HEK293 (cell line): ENCODE results near the gene ZBTB24.
"Not testable (repeated sequence)": the region's sequence is repeated elsewhere in the genome, so short reads cannot be mapped to it uniquely, and the experiment has no call there.

Experiments used
- CTCF ChIA-PET: fragments of 350-600 bp; formaldehyde crosslinking; extraction: SDS; loops from one replicate; lab custom pipeline; 2021; ENCODE audit warnings: antibody characterized with exemption; lab: Yijun Ruan, JAX
- POLR2A ChIA-PET: fragments of 300-600 bp; formaldehyde crosslinking; extraction: SDS; loops from one replicate; lab custom pipeline; 2020; ENCODE audit warnings: antibody characterized with exemption, inconsistent platforms; lab: Yijun Ruan, JAX
- H3K27ac ChIP-seq: fragments of 200-500 bp; sonication (Bioruptor generic); 2 replicates; pipeline ENCODE4 v1.5.1; 2014; ENCODE audit warnings: low read depth, low read length, control low read depth, inconsistent platforms; ENCODE audit errors: extremely low read depth
- H3K36me3 ChIP-seq, 2 experiments: fragments of 200-500 bp in 1 of 2; sonication (Bioruptor generic) in 1 of 2; 1 replicate in 1 of 2; 2 replicates in 1 of 2; pipeline ENCODE4 v1.5.1; 2014 to 2017; ENCODE audit warnings: inconsistent platforms in 2 of 2, low read length in 2 of 2; ENCODE audit not compliant: control insufficient read depth in 2 of 2, insufficient read depth in 1 of 2
- H3K4me1 ChIP-seq: fragments of 200-500 bp; sonication (Bioruptor generic); 2 replicates; pipeline ENCODE4 v1.5.1; 2014; ENCODE audit warnings: mild to moderate bottlenecking, low read length, inconsistent platforms; ENCODE audit not compliant: control insufficient read depth, insufficient read depth
- H3K4me3 ChIP-seq: 2 replicates; pipeline ENCODE4 v1.5.1; 2011; ENCODE audit warnings: low read depth, mild to moderate bottlenecking, control low read depth, low read length, moderate library complexity
- H3K9me3 ChIP-seq: fragments of 200-500 bp; sonication (Bioruptor generic); 2 replicates; pipeline ENCODE4 v1.5.1; 2014; ENCODE audit warnings: low read depth, low read length, inconsistent platforms; ENCODE audit not compliant: control insufficient read depth, insufficient read depth
- BCL6B ChIP-seq: fragments of 450-650 bp; formaldehyde crosslinking; IDR thresholded peaks from 2 replicates; pipeline ENCODE4 v1.5.1; 2017; ENCODE audit warnings: missing biosample characterization, missing genetic modification characterization
- KLF17 ChIP-seq: fragments of 450-650 bp; formaldehyde crosslinking; IDR thresholded peaks from 2 replicates; pipeline ENCODE4 v1.5.1; 2016; ENCODE audit warnings: missing biosample characterization, missing genetic modification characterization
- PBX3 ChIP-seq: sonication (generic); formaldehyde crosslinking; IDR thresholded peaks from 2 replicates; pipeline ENCODE4 v1.8.1; 2022; ENCODE audit warnings: mild to moderate bottlenecking, moderate library complexity, missing genetic modification reagents
- ZNF362 ChIP-seq: fragments of 450-650 bp; formaldehyde crosslinking; IDR thresholded peaks from 2 replicates; pipeline ENCODE4 v1.5.1; 2016; ENCODE audit warnings: missing biosample characterization, missing genetic modification characterization
- ZNF398 ChIP-seq: fragments of 450-650 bp; formaldehyde crosslinking; IDR thresholded peaks from 2 replicates; pipeline ENCODE4 v1.5.1; 2017; ENCODE audit warnings: missing biosample characterization, missing genetic modification characterization
- ZNF510 ChIP-seq: fragments of 450-650 bp; formaldehyde crosslinking; IDR thresholded peaks from 2 replicates; pipeline ENCODE4 v1.5.1; 2018; ENCODE audit warnings: mild to moderate bottlenecking, missing genetic modification characterization, missing biosample characterization; ENCODE audit not compliant: insufficient replicate concordance
- ZNF600 ChIP-seq: fragments of 450-650 bp; formaldehyde crosslinking; IDR thresholded peaks from 2 replicates; pipeline ENCODE4 v1.5.1; 2016; ENCODE audit warnings: missing biosample characterization, missing genetic modification characterization
- ZNF677 ChIP-seq: fragments of 450-650 bp; IDR thresholded peaks from 2 replicates; pipeline ENCODE4 v1.5.0; 2018; ENCODE audit warnings: missing biosample characterization, mild to moderate bottlenecking, missing genetic modification characterization, moderate library complexity
- ZNF768 ChIP-seq: fragments of 450-650 bp; formaldehyde crosslinking; IDR thresholded peaks from 2 replicates; pipeline ENCODE4 v1.5.1; 2018; ENCODE audit warnings: missing biosample characterization, mild to moderate bottlenecking, missing genetic modification characterization
- ZNF785 ChIP-seq: fragments of 450-650 bp; formaldehyde crosslinking; IDR thresholded peaks from 2 replicates; pipeline ENCODE4 v1.5.1; 2016; ENCODE audit warnings: missing biosample characterization, missing genetic modification characterization

ZBTB24 gene

GRCh38 chr6:109521080-109521479 is 38.1 kb upstream of the ZBTB24 start (continued):
- TF ChIP-seq BCL6B (tag by site-specific recombination) (no peak), ZNF510 (tag by site-specific recombination) (no peak)

- H3K36me3 ChIP-seq, H3K4me1 ChIP-seq, H3K9me3 ChIP-seq, H3K4me3 ChIP-seq, POLR2A ChIA-PET, H3K27ac ChIP-seq: not testable (repeated sequence)
- CTCF ChIA-PET: interaction anchor here (0.6 to 2.7 kb wide), 6 partner anchors 8 to 733 kb away, joined by 3 to 11 read pairs (median 4); no protein-coding TSS in a partner anchor
Measured at GRCh38 chr6:109519647-109520046, 36.6 kb upstream of the ZBTB24 start.

GRCh38 chr6:109516929-109517328 is 33.9 kb upstream of the ZBTB24 start:
- CTCF ChIA-PET: interaction anchor here (2.7 kb wide), 1 partner anchor 11 kb away, joined by 11 read pairs; no protein-coding TSS in a partner anchor

More at GRCh38 chr6:109516929-109517328, 33.9 kb upstream of the ZBTB24 start:
- no peak overlapping the region for H3K27ac ChIP-seq
- POLR2A ChIA-PET: no interaction called here
- H3K9me3 ChIP-seq: no peaks in the 10 kb centered on the region
- no peaks in the 10 kb centered on the region for H3K36me3 ChIP-seq
- TF ChIP-seq ZNF768 (tag by site-specific recombination) (no peak), PBX3 (CRISPR knock-in tag) (no peak), ZNF600 (tag by site-specific recombination) (no peak), ZNF785 (tag by site-specific recombination) (no peak), ZNF677 (tag by site-specific recombination) (no peak), KLF17 (tag by site-specific recombination) (no peak), ZNF362 (tag by site-specific recombination) (no peak), ZNF398 (tag by site-specific recombination) (no peak)
- H3K4me1 ChIP-seq: no peaks in the 10 kb centered on the region
- H3K4me3 ChIP-seq: no peak overlapping the region
